Transverse colon (tissue), 4 donors: ENCODE data around the gene ACACA.

Source experiments
- POLR2AphosphoS5 ChIP-seq, 3 donors: sonication (generic); formaldehyde crosslinking; IDR thresholded peaks; one replicate each; pipeline ENCODE4 v1.6.1; 2016; ENCODE audit warnings: antibody characterized with exemption in 3 of 3
- TF ChIP-seq, protein P1 (sequence below), 5 experiments: fragments of 200-600 bp in 3 of 5; fragments of 450-650 bp in 2 of 5; sonication (generic) in 3 of 5; IDR thresholded peaks; 1 replicate in 2 of 5; 2 replicates in 3 of 5; pipeline ENCODE4 v1.5.1; 2016 to 2017; ENCODE audit warnings: antibody characterized with exemption in 5 of 5, inconsistent platforms in 3 of 5, mild to moderate bottlenecking in 2 of 5, moderate library complexity in 1 of 5

DNA sequence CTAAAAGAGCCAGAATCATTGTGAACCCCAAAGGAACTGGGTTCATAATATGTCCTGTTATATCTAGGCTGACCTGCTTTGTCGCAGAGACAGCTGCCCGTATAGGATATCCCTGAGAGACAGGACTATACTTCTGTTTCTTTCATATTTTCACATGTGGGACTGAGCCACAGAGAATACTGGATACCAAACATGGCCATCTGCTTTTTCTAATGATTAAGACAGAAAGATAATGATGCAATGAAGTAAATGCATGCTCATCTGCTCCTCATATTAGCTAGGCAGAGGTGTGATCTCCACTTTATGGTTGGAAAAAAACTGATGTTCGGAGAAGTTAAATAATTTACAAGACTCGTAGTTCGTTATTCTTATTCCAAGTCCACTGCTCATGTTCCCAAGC, 297.5 kb downstream of the ACACA start:
- TF ChIP-seq, protein P1, sequence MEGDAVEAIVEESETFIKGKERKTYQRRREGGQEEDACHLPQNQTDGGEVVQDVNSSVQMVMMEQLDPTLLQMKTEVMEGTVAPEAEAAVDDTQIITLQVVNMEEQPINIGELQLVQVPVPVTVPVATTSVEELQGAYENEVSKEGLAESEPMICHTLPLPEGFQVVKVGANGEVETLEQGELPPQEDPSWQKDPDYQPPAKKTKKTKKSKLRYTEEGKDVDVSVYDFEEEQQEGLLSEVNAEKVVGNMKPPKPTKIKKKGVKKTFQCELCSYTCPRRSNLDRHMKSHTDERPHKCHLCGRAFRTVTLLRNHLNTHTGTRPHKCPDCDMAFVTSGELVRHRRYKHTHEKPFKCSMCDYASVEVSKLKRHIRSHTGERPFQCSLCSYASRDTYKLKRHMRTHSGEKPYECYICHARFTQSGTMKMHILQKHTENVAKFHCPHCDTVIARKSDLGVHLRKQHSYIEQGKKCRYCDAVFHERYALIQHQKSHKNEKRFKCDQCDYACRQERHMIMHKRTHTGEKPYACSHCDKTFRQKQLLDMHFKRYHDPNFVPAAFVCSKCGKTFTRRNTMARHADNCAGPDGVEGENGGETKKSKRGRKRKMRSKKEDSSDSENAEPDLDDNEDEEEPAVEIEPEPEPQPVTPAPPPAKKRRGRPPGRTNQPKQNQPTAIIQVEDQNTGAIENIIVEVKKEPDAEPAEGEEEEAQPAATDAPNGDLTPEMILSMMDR (IDR thresholded peaks at IDR 0.05), result no peak
- no peak for TF ChIP-seq POLR2AphosphoS5 (IDR thresholded peaks at IDR 0.05)
